Activated B cell treated with CpG ODN at 0.5 μM for 24 hours (primary cell): ENCODE measurements around the gene LAMA1. TPM values are rescaled to one million over a fixed set of nuclear protein-coding genes. Genes with fewer than 3 reads are reported as not detected.

ENCODE experiments used
- ATAC-seq: fragments of 200-7000 bp; cut with Tn5 transposase; one replicate; pipeline ENCODE4 v1.10.0; 2021; ENCODE audit warnings: low read depth, mild to moderate bottlenecking, moderate library complexity
- CTCF ChIA-PET: fragments of 350-600 bp; sonication (Branson Sonifier 250); formaldehyde crosslinking; loops from one replicate; lab custom pipeline; 2021; ENCODE audit warnings: antibody characterized with exemption; lab: Charles Lee
- POLR2A ChIA-PET: fragments of 350-600 bp; sonication (Branson Sonifier 250); formaldehyde crosslinking; loops from one replicate; lab custom pipeline; 2021; ENCODE audit warnings: antibody characterized with exemption; lab: Charles Lee
- DNase-seq: peaks from one replicate; pipeline ENCODE4 v3.0.0; 2022
- H3K27ac Mint-ChIP-seq: one replicate; pipeline ENCODE4 v1.8.0; 2020; ENCODE audit warnings: mixed read lengths
- H3K27me3 Mint-ChIP-seq: one replicate; pipeline ENCODE4 v1.8.0; 2021; ENCODE audit warnings: mixed read lengths
- H3K36me3 Mint-ChIP-seq: one replicate; pipeline ENCODE4 v1.8.0; 2021; ENCODE audit warnings: low read depth, mixed read lengths
- H3K4me1 Mint-ChIP-seq: one replicate; pipeline ENCODE4 v1.8.0; 2021; ENCODE audit warnings: mixed read lengths
- H3K4me3 Mint-ChIP-seq: one replicate; pipeline ENCODE4 v1.8.0; 2020; ENCODE audit warnings: mild to moderate bottlenecking, mixed read lengths
- H3K9me3 Mint-ChIP-seq: one replicate; pipeline ENCODE4 v1.8.0; 2020; ENCODE audit warnings: mixed read lengths
- CTCF ChIP-seq: fragments of 200-600 bp; IDR thresholded peaks from one replicate; pipeline ENCODE4 v1.8.0; 2022; ENCODE audit warnings: antibody characterized with exemption, mild to moderate bottlenecking
- intact Hi-C: fragments of 100-400 bp; cut with micrococcal nuclease; formaldehyde crosslinking; loops from one replicate; pipeline ENCODE4 v1.15.1; 2024
- total RNA-seq: library from RNA; stranded (reverse); gene quantifications from 2 replicates; pipeline ENCODE4 v1.2.3, GENCODE V29; 2022

LAMA1 gene
- total RNA-seq, 1 donor from 2014 or later, result not detected

DNA sequence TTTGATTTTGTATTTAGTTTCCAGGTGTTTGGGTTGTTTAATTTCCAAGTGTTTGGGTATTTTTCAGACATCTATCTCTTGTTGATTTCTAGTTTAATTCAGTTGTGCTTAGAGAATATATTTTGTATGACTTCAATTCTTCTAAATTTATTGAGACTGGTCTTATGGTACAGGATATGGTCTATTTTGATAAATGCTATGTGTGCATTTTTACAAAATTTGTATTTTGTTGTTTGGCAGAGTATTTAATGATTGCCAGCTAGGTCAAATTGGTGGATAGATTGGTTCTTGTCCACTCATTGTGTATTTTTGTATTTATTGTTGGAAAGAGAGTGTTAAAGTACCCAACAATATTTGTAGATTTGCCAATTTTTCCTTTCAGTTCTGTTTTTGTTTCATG, 23.7 kb upstream of the LAMA1 start:
- no peak for TF ChIP-seq CTCF
- no peak overlapping the region for H3K4me3 Mint-ChIP-seq
- DNase-seq (no peak), ATAC-seq (no peak)
- H3K27ac Mint-ChIP-seq, result no peak overlapping the region
- CTCF ChIA-PET, result no interaction called here
- POLR2A ChIA-PET, result no interaction called here
- no peaks in the 10 kb centered on the region for H3K36me3 Mint-ChIP-seq
- intact Hi-C loops, result no loop called here
- H3K9me3 Mint-ChIP-seq, result no peaks in the 10 kb centered on the region
- H3K27me3 Mint-ChIP-seq, result no peaks in the 10 kb centered on the region
- H3K4me1 Mint-ChIP-seq, result no peaks in the 10 kb centered on the region

- ATAC-seq (no peak), DNase-seq (no peak)
- ChIA-PET POLR2A (no interaction called here), CTCF (no interaction called here)
- no peak overlapping the region for H3K4me3 Mint-ChIP-seq
- intact Hi-C loops, result no loop called here
- no peaks in the 10 kb centered on the region for H3K27me3 Mint-ChIP-seq
- no peaks in the 10 kb centered on the region for H3K4me1 Mint-ChIP-seq
- no peak overlapping the region for H3K27ac Mint-ChIP-seq
- H3K9me3 Mint-ChIP-seq, result no peaks in the 10 kb centered on the region
- no peaks in the 10 kb centered on the region for H3K36me3 Mint-ChIP-seq
- TF ChIP-seq CTCF, result no peak
Observed at GRCh38 chr18:7139409-7139808, 21.8 kb upstream of the LAMA1 start.

- intact Hi-C loops, result no loop called here
- H3K9me3 Mint-ChIP-seq, result peaks cover 3% of the 10 kb centered on the region
- no peaks in the 10 kb centered on the region for H3K4me1 Mint-ChIP-seq
- ChIA-PET CTCF (no interaction called here), POLR2A (no interaction called here)
- H3K27me3 Mint-ChIP-seq, result no peaks in the 10 kb centered on the region
- H3K27ac Mint-ChIP-seq, result no peak overlapping the region
- H3K36me3 Mint-ChIP-seq, result no peaks in the 10 kb centered on the region
- DNase-seq (no peak), ATAC-seq (no peak)
- H3K4me3 Mint-ChIP-seq, result no peak overlapping the region
- TF ChIP-seq CTCF, result no peak
Observed at GRCh38 chr18:7133181-7133580, 15.6 kb upstream of the LAMA1 start.

DNA sequence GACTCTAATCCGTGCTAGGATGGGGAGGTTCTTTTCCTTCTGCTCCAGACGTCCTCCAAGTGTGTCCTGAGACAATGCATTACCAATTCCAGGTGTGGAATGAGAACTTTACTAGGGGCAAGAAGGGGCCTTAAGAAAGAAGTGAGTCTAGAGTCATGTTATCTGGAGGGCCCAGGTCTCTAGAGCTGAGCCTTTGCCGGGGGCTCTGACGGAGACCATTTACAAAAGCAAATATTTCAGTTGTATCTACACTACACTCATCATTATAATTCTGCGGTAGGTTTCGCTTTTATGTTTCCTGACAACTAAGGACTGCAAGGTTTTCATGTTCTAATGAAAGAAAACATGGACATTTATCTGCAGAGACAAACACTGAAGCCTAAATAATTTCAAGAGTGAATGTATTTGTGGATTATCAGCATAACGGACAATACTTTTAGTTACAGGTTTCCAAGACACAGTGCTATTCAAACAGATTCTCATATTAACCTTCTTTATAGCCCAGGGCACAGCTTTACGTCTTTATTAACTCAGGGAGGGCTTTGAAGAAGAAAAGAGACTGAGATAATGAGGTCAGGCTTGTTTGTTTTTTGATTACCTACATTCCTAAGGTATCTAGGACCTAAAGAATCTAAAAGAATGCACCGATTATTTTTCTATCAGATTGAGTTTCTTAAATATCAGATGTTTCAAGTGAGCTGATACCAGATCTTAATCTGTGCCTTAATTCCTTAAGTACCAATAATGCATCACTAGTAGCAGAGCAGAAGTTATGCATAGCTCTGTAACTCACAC, 15.0 kb upstream of the LAMA1 start:
- Mint-ChIP-seq H3K27me3 (no peaks in the 10 kb centered on the region), H3K4me3 (no peak overlapping the region), H3K27ac (no peak overlapping the region), H3K36me3 (no peaks in the 10 kb centered on the region), H3K9me3 (peaks cover 3% of the 10 kb centered on the region), H3K4me1 (no peaks in the 10 kb centered on the region)
- TF ChIP-seq CTCF, result no peak
- ATAC-seq, result no peak
- intact Hi-C loops, result no loop called here
- POLR2A ChIA-PET, result no interaction called here
- DNase-seq, result no peak
- CTCF ChIA-PET, result interaction anchor here (0.5 kb wide), 1 partner anchor 169 kb away, joined by 3 read pairs; no protein-coding TSS in a partner anchor

DNA sequence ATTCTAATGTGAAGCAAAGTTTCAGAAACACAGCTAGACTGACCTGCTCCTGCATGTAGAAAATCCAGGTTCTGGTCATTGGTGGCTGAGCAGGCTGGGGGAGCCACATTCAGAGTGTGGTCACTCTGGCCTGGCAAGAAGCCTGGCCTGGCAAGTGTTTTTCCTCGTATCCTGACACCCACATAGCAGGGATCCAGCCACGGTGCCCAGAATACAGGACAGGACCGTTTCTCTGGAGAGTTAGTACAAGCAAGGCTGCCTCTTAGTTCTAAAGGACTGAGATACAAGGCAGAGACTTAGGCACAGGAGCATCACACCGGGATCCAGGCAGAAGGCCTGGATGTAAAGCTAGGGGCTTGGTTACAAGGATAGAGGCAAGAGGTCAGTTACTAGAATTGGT, 4.8 kb upstream of the LAMA1 start:
- ATAC-seq, result no peak
- ChIA-PET CTCF (no interaction called here), POLR2A (no interaction called here)
- Mint-ChIP-seq H3K36me3 (no peaks in the 10 kb centered on the region), H3K27me3 (peaks cover 4% of the 10 kb centered on the region), H3K4me3 (no peak overlapping the region), H3K27ac (no peak overlapping the region), H3K4me1 (no peaks in the 10 kb centered on the region), H3K9me3 (peaks cover 3% of the 10 kb centered on the region)
- no peak for DNase-seq
- intact Hi-C loops, result no loop called here
- no peak for TF ChIP-seq CTCF
